ENCODE data around the gene AP1S3.

GRCh38 chr2:223828314-223828713 is 9.1 kb downstream of the AP1S3 start:
- TF ChIP-seq EGR1 (IDR thresholded peaks at IDR 0.05; ENCODE audit: low read depth), result no peak
- TF ChIP-seq POLR2AphosphoS5 (IDR thresholded peaks at IDR 0.05; ENCODE audit: low read depth, low read length), result no peak
- no peak; a peak in 1 of 6 replicates for TF ChIP-seq CTCF (IDR thresholded peaks at IDR 0.05 in 2 of 3, conservative IDR thresholded peaks at IDR 0.05 in 1 of 3; ENCODE audit: borderline replicate concordance in 1 of 3, insufficient read depth in 1 of 3, low read depth in 2 of 3, low read length in 2 of 3)
- TF ChIP-seq POLR2A (IDR thresholded peaks at IDR 0.05; ENCODE audit: borderline replicate concordance, extremely low read depth, insufficient read depth, insufficient read length), result no peak
- TF ChIP-seq SP1 (IDR thresholded peaks at IDR 0.05; ENCODE audit: low read depth), result no peak
- TF ChIP-seq YY1 (IDR thresholded peaks at IDR 0.05; ENCODE audit: extremely low read depth, insufficient replicate concordance, low read depth, low read length), result no peak
- TF ChIP-seq RAD21 (IDR thresholded peaks at IDR 0.05; ENCODE audit: low read depth), result no peak; the same call in 1 of the 2 replicates
- no peak for TF ChIP-seq ATF3 (IDR thresholded peaks at IDR 0.05)
- no peak for TF ChIP-seq MAX (IDR thresholded peaks at IDR 0.05)
- TF ChIP-seq EZH2 (IDR thresholded peaks at IDR 0.05), result no peak
- no peak for TF ChIP-seq TCF7L2 (IDR thresholded peaks at IDR 0.05; ENCODE audit: borderline replicate concordance, extremely low read depth, insufficient read depth, insufficient read length)
